Suppressor macrophage treated with lipopolysaccharide for 1 hour (primary cell): Measurements from ENCODE around the gene OR51G2.
"Not testable (repeated sequence)": the region's sequence is repeated elsewhere in the genome, so short reads cannot be mapped to it uniquely, and the experiment has no call there.

Experiments used
- DNase-seq, 3 donors: peaks; one replicate each; pipeline ENCODE4 v3.0.0-alpha.2; 2020 to 2022

OR51G2 gene

DNA sequence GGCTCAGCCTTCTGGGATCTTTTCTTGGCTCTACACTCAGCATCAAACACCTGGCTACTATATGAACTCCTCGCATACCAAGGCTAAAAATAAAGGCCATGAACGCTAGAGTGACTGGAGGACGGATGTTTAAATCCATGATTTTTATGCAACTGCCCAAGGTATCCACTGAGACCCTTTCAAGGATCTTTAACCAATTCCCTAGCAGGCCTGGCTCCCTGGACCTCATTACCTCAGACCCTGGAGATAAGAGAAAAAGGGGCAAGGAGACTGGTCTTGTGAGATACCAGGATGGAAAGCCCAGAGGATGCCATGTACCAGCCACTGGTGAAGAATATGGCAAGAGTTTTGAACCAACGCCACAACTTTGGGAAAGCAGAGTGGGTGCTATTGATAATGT is at the start of gene OR51G2:
Gene OR51G2 (minus strand): TSS at position 101 of the 400 bp plus-strand sequence. CDS start 3,687 bp downstream, outside the sequence.
- no peak for DNase-seq

DNA sequence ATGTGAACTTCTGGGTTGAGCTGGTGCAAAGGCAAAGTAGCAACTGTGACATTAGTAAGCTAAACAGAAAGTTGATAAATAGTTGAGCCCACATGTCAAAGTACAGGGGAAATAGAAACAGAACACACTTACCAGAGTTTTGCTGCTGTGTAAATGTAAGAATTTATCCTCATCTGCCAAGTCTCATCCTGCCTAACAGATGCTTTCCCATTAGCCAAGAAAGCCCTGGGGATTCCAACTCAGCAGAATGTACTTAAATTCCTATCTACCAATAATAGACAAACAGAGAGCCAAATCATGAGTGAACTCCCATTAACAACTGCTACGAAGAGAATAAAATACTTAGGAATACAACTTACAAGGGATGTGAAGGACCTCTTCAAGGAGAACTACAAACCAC is 43.7 kb upstream of the OR51G2 start:
- no peak for DNase-seq

GRCh38 chr11:4960877-4961276 is 41.7 kb upstream of the OR51G2 start:
- DNase-seq: no peak

DNA sequence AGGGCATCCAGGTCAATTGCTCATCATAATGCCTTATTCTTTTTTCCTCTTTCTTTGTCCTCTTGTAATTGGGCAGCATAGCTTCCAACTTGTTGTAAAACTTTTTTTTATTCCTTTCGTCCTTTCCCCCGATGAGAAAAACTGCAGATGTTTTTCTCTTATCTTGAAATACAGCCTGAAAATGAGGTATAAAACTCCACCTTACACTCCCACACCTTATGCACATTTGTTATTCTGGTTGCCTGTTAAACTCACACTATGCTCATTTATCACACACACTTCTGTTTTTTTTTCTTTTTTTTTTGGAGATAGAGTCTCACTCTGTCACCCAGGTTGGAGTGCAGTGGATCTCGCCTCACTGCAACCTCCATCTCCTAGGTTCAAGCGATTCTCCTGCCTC is 38.2 kb upstream of the OR51G2 start:
- no peak for DNase-seq

- DNase-seq: not testable (repeated sequence)
Observed at GRCh38 chr11:4955613-4956012, 36.5 kb upstream of the OR51G2 start, which contains the start of gene OR51A2. Gene OR51A2, minus strand, starts transcription at chr11:4955713. Its CDS starts 0 bp downstream, at chr11:4955713.

DNA sequence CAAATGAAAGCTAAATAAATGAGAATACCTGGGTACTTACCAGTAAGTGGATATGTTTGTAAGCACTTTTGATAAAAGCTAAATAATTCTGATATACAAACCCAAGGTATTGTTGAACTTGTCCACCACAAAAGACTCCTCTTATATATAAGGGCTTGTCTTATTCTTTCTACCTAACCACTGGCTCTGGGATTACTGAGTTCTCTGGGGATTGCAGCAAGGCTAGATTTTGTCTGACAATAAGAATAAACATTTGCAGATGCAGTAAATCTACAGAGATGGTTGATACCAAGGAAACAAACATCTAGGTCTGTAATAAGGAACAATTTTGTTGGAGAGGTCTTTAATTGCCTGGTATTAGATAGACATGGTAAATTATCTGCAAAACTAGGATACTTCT is 28.4 kb upstream of the OR51G2 start, which contains the start of gene OR51A4:
Gene OR51A4 (minus strand): TSS at position 101 of the 400 bp plus-strand sequence. CDS start 505 bp downstream, outside the sequence.
- no peak for DNase-seq

DNA sequence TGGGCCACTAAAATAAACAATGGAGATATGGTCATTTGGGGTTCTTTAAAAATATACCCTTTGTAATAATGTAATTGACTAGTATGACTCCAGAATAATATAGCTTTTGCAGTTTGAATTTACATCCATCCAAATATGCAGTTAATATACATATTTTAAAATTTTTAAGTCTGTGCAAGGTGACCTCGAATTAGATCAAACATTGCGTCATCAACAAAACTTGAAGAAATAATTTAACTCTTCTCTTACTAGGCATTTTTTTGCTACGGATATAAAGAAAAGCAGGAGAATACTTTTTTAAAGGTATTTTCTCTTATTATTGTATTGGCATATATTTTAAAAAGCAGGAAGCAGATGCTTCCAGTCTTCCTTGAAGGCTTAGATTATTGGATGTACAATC is 17.6 kb upstream of the OR51G2 start:
- DNase-seq: no peak

GRCh38 chr11:4932751-4933150 is 13.6 kb upstream of the OR51G2 start:
- DNase-seq: no peak

- no peak for DNase-seq
Observed at GRCh38 chr11:4926608-4927007, 7.5 kb upstream of the OR51G2 start.

GRCh38 chr11:4924239-4924638 is 5.1 kb upstream of the OR51G2 start, which contains the start of gene OR51G1:
Gene OR51G1, minus strand, starts transcription at chr11:4924339. Its CDS starts 0 bp downstream, at chr11:4924339.
- no peak for DNase-seq

DNA sequence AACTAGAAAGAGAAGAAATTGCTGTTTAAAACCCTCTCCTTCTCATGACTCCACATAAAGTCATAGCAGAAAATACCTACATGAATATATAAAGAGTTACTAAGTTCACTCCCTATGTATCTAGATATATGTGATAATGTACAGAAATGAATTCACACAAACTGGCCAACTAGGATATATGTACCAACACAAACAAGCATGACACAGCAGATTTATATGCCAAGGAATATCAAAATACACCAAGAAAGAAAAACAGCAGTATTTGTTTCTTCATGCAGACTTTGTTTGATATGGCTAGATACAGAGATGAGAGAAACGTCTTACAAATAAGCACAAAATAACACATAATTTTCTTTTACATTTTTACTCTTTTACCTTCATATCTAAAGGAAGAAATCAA is 3.2 kb upstream of the OR51G2 start:
- DNase-seq: no peak

GRCh38 chr11:4921796-4922195 is 2.6 kb upstream of the OR51G2 start:
- no peak for DNase-seq

DNA sequence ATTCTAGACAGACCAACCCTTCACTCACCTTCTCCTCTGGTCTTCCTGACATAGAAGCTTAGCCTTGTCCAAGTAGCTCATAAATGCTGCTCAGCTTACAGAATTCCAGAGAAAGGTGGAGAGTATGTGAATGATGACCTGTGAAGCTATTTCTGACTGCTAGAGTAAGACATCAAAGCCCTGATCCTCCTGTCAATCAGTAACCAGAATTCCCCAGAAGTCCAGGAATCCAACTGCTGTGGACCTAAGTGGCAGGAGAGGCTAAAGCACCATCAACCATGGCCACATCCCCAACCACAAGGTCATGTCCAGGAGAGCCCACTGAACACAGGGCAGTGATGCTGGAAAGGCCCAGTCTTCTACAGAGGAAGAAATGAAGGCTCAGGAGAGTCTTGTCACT is 2.6 kb downstream of the OR51G2 start:
- DNase-seq: no peak

- DNase-seq: no peak
Observed at GRCh38 chr11:4903484-4903883, 15.7 kb downstream of the OR51G2 start, which contains the start of gene OR51A7. Gene OR51A7, plus strand, starts transcription at chr11:4903783. Its CDS starts 3,587 bp downstream, at chr11:4907370.

- no peak for DNase-seq
Observed at GRCh38 chr11:4891996-4892640, 27.0 kb downstream of the OR51G2 start.

GRCh38 chr11:4890279-4890678 is 28.9 kb downstream of the OR51G2 start:
- no peak for DNase-seq

DNA sequence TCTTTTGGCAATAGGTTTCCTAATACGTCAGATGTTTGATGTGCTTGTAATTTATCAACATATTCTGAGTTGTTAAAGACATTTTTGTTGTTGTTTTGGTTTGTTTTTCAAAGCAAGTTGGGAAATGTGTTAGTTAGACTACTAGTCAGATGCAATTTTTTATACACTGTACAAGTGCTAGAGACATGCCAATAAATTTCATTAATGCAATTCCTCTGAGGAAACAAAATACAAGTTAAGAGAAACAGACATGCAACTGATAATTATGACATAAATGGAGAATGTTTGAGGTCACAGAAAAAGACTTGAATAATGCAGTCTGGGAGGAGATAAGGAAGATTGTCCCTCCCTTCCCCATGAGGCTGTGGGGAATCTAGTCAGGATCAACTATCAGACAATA is 31.6 kb downstream of the OR51G2 start:
- no peak for DNase-seq

DNA sequence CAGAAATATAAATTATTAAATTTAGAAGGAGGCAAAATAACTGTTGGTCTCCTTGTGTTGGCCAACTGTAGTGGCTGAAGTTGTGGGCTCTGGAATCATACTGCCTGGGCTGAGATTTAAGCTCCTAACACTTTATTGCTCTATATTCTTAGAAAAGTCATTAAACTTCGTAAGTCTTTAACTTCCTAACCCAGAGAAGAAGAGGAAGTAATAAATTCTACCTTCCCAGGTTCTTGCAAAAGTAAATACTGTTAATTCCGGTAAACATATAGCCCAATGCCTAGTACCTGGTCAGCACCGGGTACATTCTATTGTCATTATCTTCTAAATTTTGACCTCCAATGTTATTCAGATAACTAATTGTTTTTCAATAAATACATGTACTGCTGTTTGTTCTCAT is 33.0 kb downstream of the OR51G2 start:
- no peak for DNase-seq

- DNase-seq: no peak
Observed at GRCh38 chr11:4884361-4884760, 34.8 kb downstream of the OR51G2 start.

DNA sequence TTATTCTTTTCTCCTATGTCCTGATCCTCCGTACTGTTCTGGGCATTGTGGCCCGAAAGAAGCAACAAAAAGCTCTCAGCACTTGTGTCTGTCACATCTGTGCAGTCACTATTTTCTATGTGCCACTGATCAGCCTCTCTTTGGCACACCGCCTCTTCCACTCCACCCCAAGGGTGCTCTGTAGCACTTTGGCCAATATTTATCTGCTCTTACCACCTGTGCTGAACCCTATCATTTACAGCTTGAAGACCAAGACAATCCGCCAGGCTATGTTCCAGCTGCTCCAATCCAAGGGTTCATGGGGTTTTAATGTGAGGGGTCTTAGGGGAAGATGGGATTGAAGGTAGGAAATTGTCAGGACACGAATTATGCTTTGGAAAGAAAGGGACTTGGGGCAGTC is 36.6 kb downstream of the OR51G2 start:
- no peak for DNase-seq

DNA sequence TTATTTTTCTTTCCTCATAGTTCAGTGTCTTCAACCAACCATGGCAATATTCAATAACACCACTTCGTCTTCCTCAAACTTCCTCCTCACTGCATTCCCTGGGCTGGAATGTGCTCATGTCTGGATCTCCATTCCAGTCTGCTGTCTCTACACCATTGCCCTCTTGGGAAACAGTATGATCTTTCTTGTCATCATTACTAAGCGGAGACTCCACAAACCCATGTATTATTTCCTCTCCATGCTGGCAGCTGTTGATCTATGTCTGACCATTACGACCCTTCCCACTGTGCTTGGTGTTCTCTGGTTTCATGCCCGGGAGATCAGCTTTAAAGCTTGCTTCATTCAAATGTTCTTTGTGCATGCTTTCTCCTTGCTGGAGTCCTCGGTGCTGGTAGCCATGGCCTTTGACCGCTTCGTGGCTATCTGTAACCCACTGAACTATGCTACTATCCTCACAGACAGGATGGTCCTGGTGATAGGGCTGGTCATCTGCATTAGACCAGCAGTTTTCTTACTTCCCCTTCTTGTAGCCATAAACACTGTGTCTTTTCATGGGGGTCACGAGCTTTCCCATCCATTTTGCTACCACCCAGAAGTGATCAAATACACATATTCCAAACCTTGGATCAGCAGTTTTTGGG is 37.2 kb downstream of the OR51G2 start, which contains the start of gene OR51T1:
Gene OR51T1 (plus strand): TSS at position 41 of the 641 bp plus-strand sequence. CDS start 0 bp downstream, at position 41.
- DNase-seq: no peak

DNA sequence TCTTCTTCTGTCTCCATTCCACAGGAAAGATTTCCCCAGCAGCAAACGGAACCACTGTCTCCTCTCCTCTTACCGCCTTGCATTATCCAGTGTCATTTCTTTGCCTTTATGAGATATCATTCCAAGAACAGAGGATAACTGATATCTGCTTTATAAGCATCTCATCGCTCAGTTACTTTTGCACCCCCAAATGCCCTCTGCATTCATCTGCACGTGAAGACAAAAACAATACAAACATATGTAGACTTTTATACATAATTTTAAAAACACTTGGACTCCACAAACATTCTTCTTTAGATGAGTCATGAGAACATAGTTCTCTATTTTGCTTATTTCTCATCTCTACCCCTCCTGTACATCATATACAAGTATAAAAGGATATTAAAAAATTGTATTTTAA is 38.0 kb downstream of the OR51G2 start:
- DNase-seq: no peak

GRCh38 chr11:4865855-4866254 is 53.3 kb downstream of the OR51G2 start:
- no peak for DNase-seq

DNA sequence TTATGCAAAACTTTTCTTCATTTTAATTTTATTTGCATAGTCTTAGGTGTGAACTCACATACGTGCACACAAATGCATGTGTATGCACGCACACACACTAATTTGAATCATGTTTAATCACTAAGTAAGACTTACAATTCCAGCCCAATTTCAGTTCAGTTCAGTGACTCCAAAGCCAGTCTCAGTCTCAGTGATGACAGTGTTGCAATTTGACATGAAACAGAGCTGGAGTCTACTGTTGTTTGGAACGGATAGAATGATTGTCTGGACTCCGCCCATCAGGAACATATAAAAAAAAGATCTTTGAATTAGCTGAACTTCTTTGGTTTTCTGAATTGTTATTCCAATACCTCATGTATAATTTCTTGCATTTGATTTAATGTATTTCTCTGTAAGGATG is 55.3 kb downstream of the OR51G2 start:
- DNase-seq: no peak
